GM12892 (cell line): ENCODE results near the gene TMC5.

ENCODE experiments used
- POLR2A ChIP-seq: IDR thresholded peaks from 2 replicates; pipeline ENCODE4 v1.6.1; 2011; ENCODE audit warnings: low read depth, low read length, control low read depth
- POLR2AphosphoS5 ChIP-seq: IDR thresholded peaks from 2 replicates; pipeline ENCODE4 v1.6.1; 2011; ENCODE audit warnings: low read depth, low read length, control low read depth
- TAF1 ChIP-seq: IDR thresholded peaks from 2 replicates; pipeline ENCODE4 v1.6.1; 2011; ENCODE audit warnings: low read depth, mild to moderate bottlenecking, control low read depth, low read length, borderline replicate concordance

DNA sequence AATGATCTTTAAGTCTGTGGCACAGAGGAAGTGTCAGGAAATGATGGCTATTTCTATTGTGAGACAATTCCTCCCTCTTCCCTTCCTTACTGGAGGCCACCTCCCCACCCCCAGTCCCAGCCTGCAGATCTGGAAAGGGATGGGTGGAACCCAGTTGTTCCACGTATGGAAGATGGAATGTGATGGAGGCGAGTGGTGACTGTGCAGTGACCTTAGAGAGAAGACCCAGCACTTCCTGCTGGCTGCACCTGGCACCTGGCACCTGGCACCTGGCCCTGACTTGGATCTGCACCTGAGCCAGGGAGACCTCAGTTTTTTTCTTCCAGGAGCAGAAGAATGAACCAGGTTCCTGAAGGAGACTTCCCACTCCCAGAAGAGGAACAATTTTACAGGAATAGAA, 33.0 kb upstream of the TMC5 start:
- TF ChIP-seq POLR2AphosphoS5 (no peak), POLR2A (no peak), TAF1 (no peak)
